ENCODE data around the gene ABCA7.

Gene ABCA7

DNA sequence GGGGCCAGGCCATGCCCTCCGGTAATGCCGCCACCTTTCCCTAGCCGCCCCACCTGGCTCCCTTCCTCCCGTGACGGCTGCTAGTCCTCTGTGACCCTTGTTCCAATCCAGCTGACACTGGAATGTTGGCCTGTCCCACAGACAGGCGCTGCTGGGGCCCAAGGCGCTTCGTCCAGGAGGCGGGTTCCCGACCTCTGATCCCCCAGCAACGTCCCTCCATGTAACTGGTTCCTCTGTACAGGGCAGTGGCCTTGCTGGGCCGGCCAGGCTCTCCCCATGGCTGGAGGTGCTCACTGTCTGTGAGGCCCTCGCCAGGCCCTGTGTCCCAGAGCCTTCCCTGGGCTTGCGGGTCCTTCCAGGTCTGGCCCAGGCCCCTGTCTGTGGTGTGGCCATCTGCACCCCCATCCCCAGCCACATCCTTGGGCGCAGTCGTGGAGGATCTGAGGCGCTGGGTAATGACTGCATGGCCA lies 46.5 kb upstream of the ABCA7 start:
- TF ChIP-seq, protein P1, sequence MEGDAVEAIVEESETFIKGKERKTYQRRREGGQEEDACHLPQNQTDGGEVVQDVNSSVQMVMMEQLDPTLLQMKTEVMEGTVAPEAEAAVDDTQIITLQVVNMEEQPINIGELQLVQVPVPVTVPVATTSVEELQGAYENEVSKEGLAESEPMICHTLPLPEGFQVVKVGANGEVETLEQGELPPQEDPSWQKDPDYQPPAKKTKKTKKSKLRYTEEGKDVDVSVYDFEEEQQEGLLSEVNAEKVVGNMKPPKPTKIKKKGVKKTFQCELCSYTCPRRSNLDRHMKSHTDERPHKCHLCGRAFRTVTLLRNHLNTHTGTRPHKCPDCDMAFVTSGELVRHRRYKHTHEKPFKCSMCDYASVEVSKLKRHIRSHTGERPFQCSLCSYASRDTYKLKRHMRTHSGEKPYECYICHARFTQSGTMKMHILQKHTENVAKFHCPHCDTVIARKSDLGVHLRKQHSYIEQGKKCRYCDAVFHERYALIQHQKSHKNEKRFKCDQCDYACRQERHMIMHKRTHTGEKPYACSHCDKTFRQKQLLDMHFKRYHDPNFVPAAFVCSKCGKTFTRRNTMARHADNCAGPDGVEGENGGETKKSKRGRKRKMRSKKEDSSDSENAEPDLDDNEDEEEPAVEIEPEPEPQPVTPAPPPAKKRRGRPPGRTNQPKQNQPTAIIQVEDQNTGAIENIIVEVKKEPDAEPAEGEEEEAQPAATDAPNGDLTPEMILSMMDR (conservative IDR thresholded peaks at IDR 0.05): no peak
- TF ChIP-seq ZFX (IDR thresholded peaks at IDR 0.05): no peak
- no peak overlapping the region for H3K27ac ChIP-seq

DNA sequence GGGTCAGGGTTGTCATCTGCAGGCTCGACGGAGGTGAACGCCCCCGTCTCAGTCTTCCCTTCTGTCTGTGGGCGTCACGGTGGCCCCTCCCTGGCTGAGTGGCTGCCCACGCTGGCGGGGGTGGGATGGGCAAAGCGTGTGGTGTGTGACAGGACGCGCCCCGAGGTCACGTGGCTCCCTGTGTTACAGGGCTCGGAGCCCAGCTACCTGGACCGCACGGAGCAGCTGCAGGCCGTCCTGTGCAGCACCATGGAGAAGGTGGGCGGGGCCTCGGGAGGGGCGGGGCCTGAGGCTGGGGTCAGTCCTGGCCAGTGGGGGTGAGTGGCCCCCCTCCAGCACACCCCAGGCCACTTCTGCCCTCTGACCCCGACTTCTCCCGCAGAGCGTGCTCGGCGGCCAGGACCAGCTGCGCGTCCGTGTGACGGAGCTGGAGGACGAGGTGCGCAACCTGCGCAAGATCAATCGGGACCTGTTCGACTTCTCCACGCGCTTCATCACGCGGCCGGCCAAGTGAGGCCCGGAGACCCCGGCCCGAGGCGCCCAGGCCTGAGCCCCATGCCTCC lies 46.0 kb upstream of the ABCA7 start:
- TF ChIP-seq ZFX (IDR thresholded peaks at IDR 0.05): no peak
- TF ChIP-seq, protein P1 (conservative IDR thresholded peaks at IDR 0.05): no peak
- H3K27ac ChIP-seq: no peak overlapping the region

DNA sequence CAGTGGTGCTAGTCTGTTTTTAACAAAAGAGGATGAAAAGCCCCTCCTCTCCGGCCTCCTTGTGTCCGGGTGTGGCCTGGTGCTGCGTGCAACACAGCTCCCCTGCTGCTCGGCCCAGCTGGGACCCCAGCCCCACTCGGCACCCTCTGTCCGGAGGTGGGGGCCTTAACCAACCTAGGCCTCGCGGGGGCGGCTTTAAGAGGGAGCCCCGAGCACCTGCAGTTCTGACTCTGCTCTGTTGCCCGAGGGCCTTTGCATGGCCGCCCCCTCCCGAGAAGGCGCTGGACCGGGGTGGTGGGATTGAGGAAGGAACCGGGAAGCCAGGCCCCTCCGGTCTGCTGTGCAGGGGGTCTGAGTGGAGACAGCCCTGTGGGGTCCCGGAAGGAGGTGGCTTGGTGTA lies 45.4 kb upstream of the ABCA7 start:
- no peak for TF ChIP-seq ZFX (IDR thresholded peaks at IDR 0.05)
- TF ChIP-seq, protein P1 (conservative IDR thresholded peaks at IDR 0.05): no peak
- no peak overlapping the region for H3K27ac ChIP-seq

DNA sequence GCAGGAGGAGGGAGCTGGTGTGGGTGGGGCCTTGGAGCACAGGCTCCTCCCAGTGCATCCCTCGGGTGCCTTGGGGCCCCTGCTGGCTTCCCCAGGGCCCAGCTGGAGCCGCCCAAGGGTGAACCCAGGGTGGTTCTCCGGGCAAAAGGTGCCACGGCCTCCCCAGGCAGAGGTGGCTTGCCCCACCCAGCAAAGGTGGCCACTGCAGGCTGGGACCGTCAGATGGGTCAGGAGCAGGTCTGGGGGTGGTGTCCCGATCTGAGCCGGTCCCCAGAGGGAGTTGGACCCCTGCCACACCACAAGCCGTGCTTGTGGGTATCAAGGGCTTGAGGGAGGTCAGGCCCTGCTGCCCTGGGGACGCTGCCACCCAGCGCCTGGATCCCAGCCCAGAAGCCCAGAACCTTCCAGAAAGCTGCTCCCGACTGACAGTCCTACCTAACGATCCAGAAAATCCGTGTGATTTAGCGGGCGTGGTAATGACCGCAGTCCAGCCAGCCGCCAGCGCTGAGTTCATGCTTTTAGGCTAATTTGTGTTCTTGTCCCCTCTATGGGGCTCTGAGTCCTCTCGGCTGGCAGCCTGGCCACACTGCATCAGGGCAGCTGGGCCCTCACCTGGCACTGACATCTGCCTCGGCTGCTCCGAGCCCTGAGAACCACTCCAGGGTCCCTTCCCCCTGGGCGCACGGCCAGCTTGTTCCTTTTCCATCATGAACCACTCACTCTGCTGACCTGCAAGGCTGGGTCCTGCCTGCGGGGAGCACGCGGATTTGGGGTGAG lies 44.7 kb upstream of the ABCA7 start:
- no peak for TF ChIP-seq ZFX (IDR thresholded peaks at IDR 0.05)
- TF ChIP-seq, protein P1 (conservative IDR thresholded peaks at IDR 0.05): no peak
- no peak overlapping the region for H3K27ac ChIP-seq

DNA sequence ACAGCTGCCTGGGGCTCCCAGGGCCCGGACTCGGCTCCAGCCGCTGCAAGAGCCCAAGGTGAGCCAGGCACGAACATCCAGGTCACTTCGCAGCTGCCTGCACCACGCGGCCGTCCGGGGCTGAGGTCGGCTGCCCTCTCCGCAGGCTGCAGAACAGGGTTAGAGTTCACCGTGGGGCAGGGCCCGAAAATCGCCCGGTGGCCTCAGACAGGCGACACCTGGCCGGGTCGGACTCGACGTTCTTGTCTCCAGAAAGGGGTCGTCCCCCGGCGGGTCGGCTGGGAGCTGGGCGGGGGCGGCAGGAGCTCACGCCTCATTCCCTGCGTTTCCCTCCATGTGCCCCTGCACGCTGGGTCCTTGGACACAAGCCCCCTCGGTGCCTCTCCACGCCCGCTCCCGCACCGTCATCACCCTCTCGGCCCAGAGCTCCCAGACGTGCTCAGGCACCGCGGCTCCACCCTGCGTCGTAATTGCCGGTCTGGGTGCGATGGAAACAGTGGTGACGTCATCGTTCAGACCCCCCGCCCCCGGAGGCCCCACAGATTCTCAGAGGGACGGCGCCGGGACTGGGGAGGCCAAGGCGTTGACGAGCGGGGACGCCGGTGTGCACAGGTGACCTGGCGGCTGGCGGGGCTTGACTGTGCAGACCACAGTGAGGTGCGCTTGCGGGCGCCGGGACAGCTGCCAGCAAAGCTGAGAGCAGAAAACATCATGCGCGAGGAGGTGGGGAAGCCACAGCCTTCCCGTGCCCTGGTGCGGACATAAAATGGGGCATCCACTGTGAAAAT lies 43.7 kb upstream of the ABCA7 start:
- no peak overlapping the region for H3K27ac ChIP-seq
- no peak for TF ChIP-seq ZFX (IDR thresholded peaks at IDR 0.05)
- TF ChIP-seq, protein P1 (conservative IDR thresholded peaks at IDR 0.05): no peak

DNA sequence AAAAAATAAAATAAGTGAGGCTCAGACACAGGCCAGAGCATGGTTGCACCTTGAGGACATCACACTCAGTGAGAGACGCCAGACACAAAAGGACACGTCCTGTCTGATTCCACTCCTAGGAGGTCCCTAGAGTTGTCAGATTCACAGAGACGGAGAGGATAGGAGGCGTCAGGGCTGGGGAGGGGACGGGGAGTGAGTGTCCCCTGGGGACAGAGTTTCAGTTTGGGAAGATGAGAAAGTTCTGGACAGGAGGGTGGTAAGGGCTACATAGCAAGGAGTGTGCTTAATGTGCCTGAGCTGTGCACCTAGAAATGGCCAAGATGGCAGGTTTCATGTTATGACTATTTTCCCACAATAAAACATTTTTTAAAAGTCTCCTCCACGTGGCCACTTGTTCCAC lies 41.8 kb upstream of the ABCA7 start:
- no peak overlapping the region for H3K27ac ChIP-seq
- TF ChIP-seq, protein P1 (conservative IDR thresholded peaks at IDR 0.05): no peak
- TF ChIP-seq ZFX (IDR thresholded peaks at IDR 0.05): no peak

DNA sequence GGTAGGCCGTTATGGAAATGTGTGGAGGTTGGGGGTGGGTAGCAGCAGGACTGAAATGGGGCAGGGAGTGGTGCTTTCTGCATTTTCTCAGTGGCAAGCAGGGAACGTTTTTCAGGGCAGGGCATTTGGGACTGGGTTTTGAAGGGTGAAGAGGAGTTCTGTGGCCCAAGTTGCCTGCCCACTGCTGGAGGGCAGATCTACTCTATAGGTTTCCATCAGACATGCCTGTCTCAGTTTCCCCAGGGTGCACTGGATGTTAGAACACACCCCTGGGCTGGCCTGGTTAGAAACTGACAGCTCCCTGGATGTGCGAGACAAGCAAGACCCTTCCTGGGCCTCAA lies 40.6 kb upstream of the ABCA7 start:
- H3K27ac ChIP-seq: no peak overlapping the region
- TF ChIP-seq ZFX (IDR thresholded peaks at IDR 0.05): no peak
- TF ChIP-seq, protein P1 (conservative IDR thresholded peaks at IDR 0.05): no peak
